ENCODE data around the gene CRKL.
"Not testable (repeated sequence)": the region's sequence is repeated elsewhere in the genome, so short reads cannot be mapped to it uniquely, and the experiment has no call there.

CRKL gene

DNA sequence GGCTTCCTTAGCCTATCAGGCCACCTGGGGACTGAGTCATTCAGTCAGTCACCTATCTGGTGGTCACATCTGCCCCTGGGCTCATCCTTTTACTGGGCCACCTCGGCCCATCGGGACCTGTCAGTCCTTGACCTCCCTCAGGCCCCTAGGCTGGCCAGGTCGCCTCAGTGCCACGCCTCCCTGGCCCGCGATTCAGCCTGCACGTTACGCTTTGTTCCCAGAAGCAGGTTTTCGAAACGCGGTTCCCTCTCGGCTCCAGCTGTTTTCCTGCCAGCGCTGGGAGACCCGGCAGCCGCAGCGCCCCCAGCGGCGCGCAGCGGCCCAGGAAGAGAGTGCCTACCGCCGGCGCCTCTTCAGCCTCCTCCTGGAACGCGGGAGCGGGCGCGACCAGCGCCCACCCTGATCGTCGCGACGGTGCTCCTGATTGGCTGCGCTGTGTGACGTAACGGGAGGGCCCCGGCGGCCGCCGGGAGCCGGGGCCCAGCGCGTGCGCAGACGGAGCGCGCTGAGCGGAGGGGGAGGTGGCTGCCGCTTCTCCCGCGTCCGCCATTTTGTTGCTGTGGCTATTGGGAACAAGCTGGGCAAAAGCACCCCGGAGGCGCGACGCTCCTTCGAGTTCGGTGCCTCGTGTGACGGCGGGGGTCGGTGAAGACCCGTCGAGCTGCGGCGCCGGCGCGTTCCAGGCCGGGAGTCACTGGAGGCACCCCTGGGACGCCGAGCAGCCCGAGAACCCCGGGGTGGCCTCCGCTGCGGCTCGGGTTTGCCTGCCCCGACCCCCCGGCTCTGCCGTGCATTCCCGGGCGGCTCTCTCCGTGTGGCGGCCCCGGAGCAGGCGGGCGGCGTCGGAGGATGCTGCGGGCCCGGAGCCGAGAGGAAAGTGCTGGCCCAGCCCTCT is at the start of gene CRKL:
CRKL (plus strand) TSS at position 492 of the 895 bp plus-strand sequence. CDS start 528 bp downstream, outside the sequence.
- DNase-seq (ENCODE audit: low read depth in 2 of 2): peak; percentile 93 to 94

DNA sequence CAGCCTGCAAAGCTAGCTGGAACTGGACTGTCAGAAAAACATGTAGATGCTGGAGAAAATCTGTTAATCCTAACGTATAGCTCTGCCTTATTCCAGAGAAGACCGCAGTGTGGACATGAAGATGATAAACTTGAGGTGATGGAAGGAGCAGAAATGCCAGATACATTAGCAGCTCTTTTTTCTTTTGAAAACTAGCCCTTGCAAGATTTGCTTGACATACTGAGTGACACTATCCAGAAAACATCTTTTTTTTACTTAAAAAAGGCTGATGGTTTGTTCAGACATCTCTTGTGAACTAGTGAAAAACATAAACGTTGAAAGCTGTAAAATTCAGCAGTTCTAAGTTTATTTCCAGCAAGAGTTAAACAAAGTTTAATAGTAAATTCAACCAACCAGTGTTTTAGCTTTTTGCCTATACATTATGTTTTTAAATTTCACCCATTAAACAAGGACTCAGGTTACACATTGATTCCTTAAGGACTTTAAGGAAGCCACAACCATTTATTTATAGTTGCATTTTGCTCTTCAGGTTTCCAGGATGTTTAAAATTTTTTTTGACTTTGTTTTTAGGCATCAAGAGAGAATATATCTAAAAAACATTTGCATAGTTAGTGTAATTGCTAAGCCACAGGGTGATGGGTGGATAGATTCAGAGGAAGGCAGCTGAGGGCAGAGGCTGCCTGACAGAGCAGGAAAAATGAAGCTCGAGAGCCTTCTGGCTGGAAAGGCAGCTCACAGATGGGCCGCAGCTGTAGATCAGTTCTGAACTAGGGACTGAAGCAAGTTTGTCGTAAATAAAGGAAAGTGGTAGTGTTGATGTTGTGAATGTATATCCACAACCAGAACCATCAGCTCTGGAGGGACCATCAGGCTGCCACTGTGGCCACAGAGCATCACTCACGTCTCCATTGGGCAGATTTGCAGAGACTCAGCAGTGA is 48.9 kb upstream of the CRKL start:
- no peak for DNase-seq (ENCODE audit: low read depth in 2 of 2)

GRCh38 chr22:20869234-20869633 is 48.0 kb upstream of the CRKL start:
- no peak for DNase-seq (ENCODE audit: low read depth in 2 of 2)

DNA sequence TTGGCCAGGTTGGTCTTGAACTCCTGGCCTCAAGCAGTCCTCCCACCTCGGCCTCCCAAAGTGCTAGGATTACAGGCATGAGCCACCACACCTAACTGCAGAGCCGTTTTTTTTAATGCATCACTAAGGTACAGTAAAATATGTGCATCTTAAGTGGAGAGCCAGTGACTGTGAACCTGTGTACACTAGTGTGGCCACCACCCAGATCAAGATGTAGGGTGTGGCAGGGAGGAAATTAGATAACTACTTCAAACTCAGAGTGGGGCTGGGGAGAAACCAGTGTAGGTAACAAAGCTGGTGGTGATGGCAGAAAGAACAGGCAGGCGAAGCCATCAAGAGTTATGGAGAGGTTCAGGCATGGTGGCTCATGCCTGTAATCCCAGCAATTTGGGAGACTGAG is 44.0 kb upstream of the CRKL start:
- no peak for DNase-seq (ENCODE audit: low read depth in 2 of 2)

- no peak for DNase-seq (ENCODE audit: low read depth in 2 of 2)
These were observed 41.9 kb upstream of the CRKL start for GRCh38 chr22:20875296-20875695.

GRCh38 chr22:20877715-20878114 is 39.5 kb upstream of the CRKL start:
- DNase-seq (ENCODE audit: low read depth in 2 of 2): no peak

- DNase-seq (ENCODE audit: low read depth in 2 of 2): no peak
These were observed 36.0 kb upstream of the CRKL start for GRCh38 chr22:20881231-20881630.

GRCh38 chr22:20881869-20882815 is 35.1 kb upstream of the CRKL start:
- DNase-seq (ENCODE audit: low read depth in 2 of 2): no peak

- no peak for DNase-seq (ENCODE audit: low read depth in 2 of 2)
These were observed 34.4 kb upstream of the CRKL start for GRCh38 chr22:20882855-20883254.

- no peak for DNase-seq (ENCODE audit: low read depth in 2 of 2)
These were observed 32.8 kb upstream of the CRKL start for GRCh38 chr22:20884454-20884853.

DNA sequence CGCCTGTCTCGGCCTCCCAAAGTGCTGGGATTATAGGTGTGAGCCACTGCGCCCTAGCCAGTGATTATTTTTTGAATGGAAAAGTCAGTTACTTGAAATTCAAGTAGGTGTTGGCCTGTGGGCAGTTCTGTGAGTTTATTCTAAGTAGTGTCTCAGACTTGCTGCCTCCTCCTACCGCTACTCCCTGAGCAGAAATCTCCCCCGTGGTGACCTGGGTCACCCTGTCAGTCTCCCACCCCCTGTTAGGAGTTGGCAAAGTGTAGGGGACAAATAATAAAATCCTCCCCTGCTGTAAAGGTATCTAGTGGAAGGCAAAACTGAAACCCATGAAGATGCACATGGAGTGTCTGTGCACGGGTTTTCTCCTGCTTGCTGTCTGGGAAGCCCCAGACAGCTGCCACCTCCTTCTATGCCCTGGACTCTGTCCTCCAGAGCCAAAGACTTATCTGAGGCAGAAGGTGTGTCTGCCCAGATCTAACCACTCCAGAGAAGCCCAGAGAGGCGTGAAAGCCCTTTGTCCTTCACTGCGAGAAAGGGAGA is 32.1 kb upstream of the CRKL start:
- DNase-seq (ENCODE audit: low read depth in 2 of 2): no peak

- peak in 1 of 2 donors; percentile 18 for DNase-seq (ENCODE audit: low read depth in 2 of 2)
These were observed 31.5 kb upstream of the CRKL start for GRCh38 chr22:20885557-20886323.

DNA sequence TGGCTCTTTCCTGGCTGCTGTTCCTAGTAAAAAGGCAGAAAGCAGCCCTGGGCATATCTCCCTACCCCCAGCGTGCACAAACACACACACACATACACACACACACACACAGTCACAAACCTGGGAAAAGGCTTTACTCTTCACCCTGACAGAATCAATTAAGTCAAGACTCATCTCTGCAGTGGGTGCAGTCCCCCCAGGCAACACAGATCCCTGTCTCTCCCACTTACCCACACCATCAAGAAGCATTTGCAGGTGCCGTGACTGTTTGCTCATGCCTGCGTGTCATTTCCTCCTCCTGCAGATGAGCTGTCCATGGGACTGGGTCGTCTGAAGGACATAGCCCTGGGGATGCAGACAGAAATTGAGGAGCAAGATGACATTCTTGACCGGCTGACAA is 29.8 kb upstream of the CRKL start:
- no peak for DNase-seq (ENCODE audit: low read depth in 2 of 2)

- DNase-seq (ENCODE audit: low read depth in 2 of 2): no peak
These were observed 28.0 kb upstream of the CRKL start for GRCh38 chr22:20889025-20889704.

- DNase-seq (ENCODE audit: low read depth in 2 of 2): no peak
These were observed 27.2 kb upstream of the CRKL start for GRCh38 chr22:20889904-20890540.

- DNase-seq (ENCODE audit: low read depth in 2 of 2): no peak
These were observed 26.2 kb upstream of the CRKL start for GRCh38 chr22:20890975-20891374.

DNA sequence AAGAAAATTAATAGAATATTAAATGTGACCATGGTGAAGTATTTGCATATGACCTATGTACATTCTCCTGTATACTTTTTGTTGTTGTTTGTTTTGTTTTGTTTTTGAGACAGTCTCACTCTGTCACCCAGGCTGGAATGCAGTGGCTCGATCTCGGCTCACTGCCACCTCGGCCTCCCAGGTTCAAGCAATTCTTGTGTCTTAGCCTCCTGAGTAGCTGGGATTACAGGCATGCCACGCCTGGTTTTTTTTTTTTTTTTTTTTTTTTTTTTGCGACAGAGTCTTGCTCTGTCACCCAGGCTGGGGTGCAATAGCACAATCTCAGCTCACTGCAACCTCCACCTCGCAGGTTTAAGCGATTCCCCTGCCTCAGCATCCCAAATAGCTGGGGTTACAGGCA is 19.5 kb upstream of the CRKL start:
- DNase-seq (ENCODE audit: low read depth in 2 of 2): not testable (repeated sequence)

DNA sequence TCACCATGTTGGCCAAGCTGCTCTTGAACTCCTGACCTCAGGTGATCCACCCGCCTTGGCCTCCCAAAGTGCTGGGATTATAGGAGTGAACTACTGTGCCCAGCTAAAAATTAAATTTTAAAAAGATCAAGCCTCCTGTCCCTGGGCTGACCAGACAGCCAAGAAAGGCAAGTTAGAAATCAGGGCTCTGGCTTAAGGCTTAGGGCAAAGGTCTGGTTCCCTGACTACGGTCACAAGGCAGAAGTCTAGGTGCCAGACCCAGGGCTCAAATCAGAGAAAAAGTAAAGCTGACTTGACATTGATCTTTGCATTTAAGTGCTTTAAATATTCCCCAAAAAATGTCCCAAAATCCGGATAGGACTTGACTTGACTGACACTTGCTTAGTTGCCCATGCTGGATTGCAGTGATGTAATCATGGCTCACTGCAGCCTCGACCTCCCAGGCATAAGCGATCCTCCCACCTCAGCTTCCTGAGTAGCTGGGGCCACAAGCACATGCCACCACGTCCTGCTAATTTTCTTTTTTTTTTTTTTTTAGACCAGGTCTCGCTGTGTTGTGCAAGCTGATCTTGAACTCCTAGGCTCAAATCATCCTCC is 17.3 kb upstream of the CRKL start:
- no peak for DNase-seq (ENCODE audit: low read depth in 2 of 2)

All from stimulated activated CD8-positive, alpha-beta memory T cell treated with anti-CD3 and anti-CD28 coated beads, Interleukin-7, amount 100 ng/mL, for 1 hour (primary cell).